HL-60 (cell line): Measurements from ENCODE around the gene SMARCC2.

Experiments
- GABPA ChIP-seq: IDR thresholded peaks from 2 replicates; pipeline ENCODE4 v1.6.1; 2012; ENCODE audit warnings: low read depth
- POLR2AphosphoS5 ChIP-seq: IDR thresholded peaks from 2 replicates; pipeline ENCODE4 v1.6.1; 2012; ENCODE audit warnings: low read depth
- SPI1 ChIP-seq: IDR thresholded peaks from 2 replicates; pipeline ENCODE4 v1.6.1; 2012; ENCODE audit warnings: low read depth, mild to moderate bottlenecking, borderline replicate concordance
- TF ChIP-seq, protein P1 (sequence below): IDR thresholded peaks from one replicate; pipeline ENCODE4 v1.5.1; 2011; ENCODE audit warnings: low read length, control low read depth, inconsistent platforms; ENCODE audit not compliant: insufficient read depth
- TF ChIP-seq, protein P2 (sequence below): IDR thresholded peaks from 2 replicates; pipeline ENCODE4 v1.6.1; 2012; ENCODE audit warnings: low read depth; ENCODE audit not compliant: insufficient replicate concordance

DNA sequence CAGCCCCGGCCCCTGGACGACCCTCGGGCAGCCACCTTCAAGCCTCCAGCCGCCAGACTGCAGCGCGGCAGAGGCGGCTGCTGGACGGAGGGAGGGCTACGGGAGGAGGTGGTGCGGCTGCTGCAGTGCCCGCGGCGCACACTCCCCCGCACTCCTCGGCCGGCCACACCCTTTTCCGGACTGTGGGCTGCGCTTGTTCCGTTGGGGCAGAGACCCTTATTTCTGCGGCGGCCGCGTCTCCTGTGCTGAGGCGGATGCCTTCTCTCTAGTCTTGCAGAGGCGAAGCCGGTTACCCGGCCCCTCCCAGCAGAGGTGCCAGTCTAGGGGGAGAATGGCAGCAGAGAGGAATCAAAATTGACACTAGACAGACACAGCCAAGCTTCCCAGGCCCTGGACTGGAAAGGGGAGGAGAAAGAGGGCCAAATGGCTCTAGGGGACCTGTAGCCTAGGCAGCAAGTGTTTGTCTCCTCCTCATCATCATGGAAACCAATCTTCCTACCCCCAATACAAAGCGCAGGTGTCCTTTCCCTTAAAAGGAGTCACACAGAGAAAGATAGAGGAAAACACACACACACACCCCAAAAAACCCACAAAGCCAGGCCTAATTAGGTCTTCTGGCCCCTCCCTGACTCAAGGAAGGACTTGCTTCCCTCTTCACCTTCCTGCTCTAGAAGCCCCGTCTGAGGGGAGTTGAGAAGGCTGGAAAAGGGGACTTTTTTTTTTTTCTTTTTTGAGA, 59.9 kb downstream of the SMARCC2 start:
- TF ChIP-seq, protein P1, sequence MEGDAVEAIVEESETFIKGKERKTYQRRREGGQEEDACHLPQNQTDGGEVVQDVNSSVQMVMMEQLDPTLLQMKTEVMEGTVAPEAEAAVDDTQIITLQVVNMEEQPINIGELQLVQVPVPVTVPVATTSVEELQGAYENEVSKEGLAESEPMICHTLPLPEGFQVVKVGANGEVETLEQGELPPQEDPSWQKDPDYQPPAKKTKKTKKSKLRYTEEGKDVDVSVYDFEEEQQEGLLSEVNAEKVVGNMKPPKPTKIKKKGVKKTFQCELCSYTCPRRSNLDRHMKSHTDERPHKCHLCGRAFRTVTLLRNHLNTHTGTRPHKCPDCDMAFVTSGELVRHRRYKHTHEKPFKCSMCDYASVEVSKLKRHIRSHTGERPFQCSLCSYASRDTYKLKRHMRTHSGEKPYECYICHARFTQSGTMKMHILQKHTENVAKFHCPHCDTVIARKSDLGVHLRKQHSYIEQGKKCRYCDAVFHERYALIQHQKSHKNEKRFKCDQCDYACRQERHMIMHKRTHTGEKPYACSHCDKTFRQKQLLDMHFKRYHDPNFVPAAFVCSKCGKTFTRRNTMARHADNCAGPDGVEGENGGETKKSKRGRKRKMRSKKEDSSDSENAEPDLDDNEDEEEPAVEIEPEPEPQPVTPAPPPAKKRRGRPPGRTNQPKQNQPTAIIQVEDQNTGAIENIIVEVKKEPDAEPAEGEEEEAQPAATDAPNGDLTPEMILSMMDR = no peak
- TF ChIP-seq, protein P2, sequence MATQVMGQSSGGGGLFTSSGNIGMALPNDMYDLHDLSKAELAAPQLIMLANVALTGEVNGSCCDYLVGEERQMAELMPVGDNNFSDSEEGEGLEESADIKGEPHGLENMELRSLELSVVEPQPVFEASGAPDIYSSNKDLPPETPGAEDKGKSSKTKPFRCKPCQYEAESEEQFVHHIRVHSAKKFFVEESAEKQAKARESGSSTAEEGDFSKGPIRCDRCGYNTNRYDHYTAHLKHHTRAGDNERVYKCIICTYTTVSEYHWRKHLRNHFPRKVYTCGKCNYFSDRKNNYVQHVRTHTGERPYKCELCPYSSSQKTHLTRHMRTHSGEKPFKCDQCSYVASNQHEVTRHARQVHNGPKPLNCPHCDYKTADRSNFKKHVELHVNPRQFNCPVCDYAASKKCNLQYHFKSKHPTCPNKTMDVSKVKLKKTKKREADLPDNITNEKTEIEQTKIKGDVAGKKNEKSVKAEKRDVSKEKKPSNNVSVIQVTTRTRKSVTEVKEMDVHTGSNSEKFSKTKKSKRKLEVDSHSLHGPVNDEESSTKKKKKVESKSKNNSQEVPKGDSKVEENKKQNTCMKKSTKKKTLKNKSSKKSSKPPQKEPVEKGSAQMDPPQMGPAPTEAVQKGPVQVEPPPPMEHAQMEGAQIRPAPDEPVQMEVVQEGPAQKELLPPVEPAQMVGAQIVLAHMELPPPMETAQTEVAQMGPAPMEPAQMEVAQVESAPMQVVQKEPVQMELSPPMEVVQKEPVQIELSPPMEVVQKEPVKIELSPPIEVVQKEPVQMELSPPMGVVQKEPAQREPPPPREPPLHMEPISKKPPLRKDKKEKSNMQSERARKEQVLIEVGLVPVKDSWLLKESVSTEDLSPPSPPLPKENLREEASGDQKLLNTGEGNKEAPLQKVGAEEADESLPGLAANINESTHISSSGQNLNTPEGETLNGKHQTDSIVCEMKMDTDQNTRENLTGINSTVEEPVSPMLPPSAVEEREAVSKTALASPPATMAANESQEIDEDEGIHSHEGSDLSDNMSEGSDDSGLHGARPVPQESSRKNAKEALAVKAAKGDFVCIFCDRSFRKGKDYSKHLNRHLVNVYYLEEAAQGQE = no peak
- TF ChIP-seq POLR2AphosphoS5 (peak; percentile 74; the same call in 1 of the 2 replicates), GABPA (no peak), SPI1 (no peak)
